Lung (tissue), 12 donors: ENCODE results near the gene PRSS48. TPM values are rescaled to one million over a fixed set of nuclear protein-coding genes. Genes with fewer than 3 reads are reported as not detected.

Source experiments
- ATAC-seq: fragments of 200-7000 bp; cut with Tn5 transposase; one replicate; pipeline ENCODE4 v1.9.1; 2020; ENCODE audit warnings: moderate number of reproducible peaks; ENCODE audit not compliant: insufficient read depth, low FRiP score
- DNase-seq, 3 donors: peaks; one replicate each; pipeline ENCODE4 v3.0.0-alpha.2; 2013 to 2017
- H3K27ac ChIP-seq, 2 donors: one replicate each; pipeline ENCODE4 v1.5.1; 2013; ENCODE audit warnings: mild to moderate bottlenecking in 2 of 2, moderate library complexity in 2 of 2, control low read depth in 1 of 2, inconsistent platforms in 1 of 2, low read depth in 1 of 2, low read length in 1 of 2
- H3K27me3 ChIP-seq, 3 donors: one replicate each; pipeline ENCODE4 v1.5.1; 2013; ENCODE audit warnings: low read length in 2 of 3; ENCODE audit not compliant: control insufficient read depth in 3 of 3, insufficient read depth in 3 of 3
- H3K36me3 ChIP-seq, 4 donors: one replicate each; pipeline ENCODE4 v1.5.1; 2013; ENCODE audit warnings: low read length in 4 of 4, mild to moderate bottlenecking in 1 of 4, moderate library complexity in 1 of 4; ENCODE audit not compliant: control insufficient read depth in 4 of 4, insufficient read depth in 4 of 4
- H3K4me1 ChIP-seq, 5 donors: one replicate each; pipeline ENCODE4 v1.5.1; 2013; ENCODE audit warnings: low read length in 5 of 5, mild to moderate bottlenecking in 2 of 5, moderate library complexity in 1 of 5; ENCODE audit not compliant: control insufficient read depth in 5 of 5, insufficient read depth in 5 of 5
- H3K4me3 ChIP-seq: one replicate; pipeline ENCODE4 v1.5.1; 2013; ENCODE audit warnings: mild to moderate bottlenecking, control low read depth, moderate library complexity
- H3K9ac ChIP-seq, 2 donors: one replicate each; pipeline ENCODE4 v1.5.1; 2013; ENCODE audit warnings: low read length in 2 of 2, control low read depth in 1 of 2; ENCODE audit not compliant: insufficient read depth in 1 of 2
- H3K9me3 ChIP-seq, 4 donors: one replicate each; pipeline ENCODE4 v1.5.1; 2013; ENCODE audit warnings: low read length in 3 of 4, mild to moderate bottlenecking in 1 of 4, moderate library complexity in 1 of 4; ENCODE audit not compliant: control insufficient read depth in 4 of 4, insufficient read depth in 3 of 4
- WGBS, 2 donors: extraction: QIAGEN DNeasy Blood & Tissue Kit; methylation state at CpG; one replicate each; pipeline ENCODE4 v1.1.7; 2013; 5-methylcytosine and 5-hydroxymethylcytosine counted together
- polyA plus RNA-seq, 2 donors: library from polyadenylated mRNA; stranded (reverse); fragments of 200-250 nt; gene quantifications; one replicate each; pipeline ENCODE4 v1.2.1, GENCODE V29; 2013
- total RNA-seq, 2 donors: library from RNA; depleted of rRNA in 1 of 2; stranded (reverse); fragments of >200 nt in 1 of 2; gene quantifications; one replicate each; pipeline ENCODE4 v1.2.1, GENCODE V29; 2014 to 2021
- TF ChIP-seq, protein P1 (sequence below): IDR thresholded peaks from 2 replicates; pipeline ENCODE4 v1.5.1; 2012; ENCODE audit warnings: mild to moderate bottlenecking; ENCODE audit errors: control extremely low read depth, extremely low read depth
- donor health status: control.
- donor health status: control.
- donor health status: Bipolar disorder and iron deficiency.
- donor health status: healthy.
- donor health status: DM: yes; HTN: yes; CAD: no.

The PRSS48 gene
- total and polyA plus RNA-seq, 4 donors = not detected

DNA sequence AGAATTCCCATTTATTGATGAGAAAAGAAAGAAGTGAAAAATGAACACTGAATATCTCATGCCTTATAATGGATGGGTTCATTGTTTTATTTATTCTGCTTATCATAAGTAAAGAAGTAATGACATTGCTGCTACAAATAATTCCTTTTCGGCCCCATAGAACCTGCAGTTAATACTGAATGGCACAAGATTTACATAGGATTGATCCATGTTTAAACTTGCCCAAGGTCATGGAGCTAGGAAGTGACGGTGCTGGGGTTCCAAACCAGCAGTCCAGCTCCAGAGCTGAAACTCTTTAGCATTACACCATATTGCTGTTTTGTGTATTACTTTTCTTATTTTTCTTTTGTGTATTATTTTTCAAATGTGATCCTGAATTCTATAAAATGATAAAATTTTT lies 30.2 kb upstream of the PRSS48 start:
- DNase-seq (no peak), ATAC-seq (no peak)
- Histone ChIP-seq H3K4me3 (no peak overlapping the region), H3K27ac (no peak overlapping the region), H3K27me3 (no peaks in the 10 kb centered on the region), H3K4me1 (peaks cover 0 to 2% (median 0%) of the 10 kb centered on the region in 5 donors), H3K9ac (no peak overlapping the region), H3K36me3 (no peaks in the 10 kb centered on the region), H3K9me3 (no peaks in the 10 kb centered on the region)
- TF ChIP-seq, protein P1, sequence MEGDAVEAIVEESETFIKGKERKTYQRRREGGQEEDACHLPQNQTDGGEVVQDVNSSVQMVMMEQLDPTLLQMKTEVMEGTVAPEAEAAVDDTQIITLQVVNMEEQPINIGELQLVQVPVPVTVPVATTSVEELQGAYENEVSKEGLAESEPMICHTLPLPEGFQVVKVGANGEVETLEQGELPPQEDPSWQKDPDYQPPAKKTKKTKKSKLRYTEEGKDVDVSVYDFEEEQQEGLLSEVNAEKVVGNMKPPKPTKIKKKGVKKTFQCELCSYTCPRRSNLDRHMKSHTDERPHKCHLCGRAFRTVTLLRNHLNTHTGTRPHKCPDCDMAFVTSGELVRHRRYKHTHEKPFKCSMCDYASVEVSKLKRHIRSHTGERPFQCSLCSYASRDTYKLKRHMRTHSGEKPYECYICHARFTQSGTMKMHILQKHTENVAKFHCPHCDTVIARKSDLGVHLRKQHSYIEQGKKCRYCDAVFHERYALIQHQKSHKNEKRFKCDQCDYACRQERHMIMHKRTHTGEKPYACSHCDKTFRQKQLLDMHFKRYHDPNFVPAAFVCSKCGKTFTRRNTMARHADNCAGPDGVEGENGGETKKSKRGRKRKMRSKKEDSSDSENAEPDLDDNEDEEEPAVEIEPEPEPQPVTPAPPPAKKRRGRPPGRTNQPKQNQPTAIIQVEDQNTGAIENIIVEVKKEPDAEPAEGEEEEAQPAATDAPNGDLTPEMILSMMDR = no peak
- WGBS, 2 donors = 92 to 93% methylated on average over 2 of the region's 2 CpGs

DNA sequence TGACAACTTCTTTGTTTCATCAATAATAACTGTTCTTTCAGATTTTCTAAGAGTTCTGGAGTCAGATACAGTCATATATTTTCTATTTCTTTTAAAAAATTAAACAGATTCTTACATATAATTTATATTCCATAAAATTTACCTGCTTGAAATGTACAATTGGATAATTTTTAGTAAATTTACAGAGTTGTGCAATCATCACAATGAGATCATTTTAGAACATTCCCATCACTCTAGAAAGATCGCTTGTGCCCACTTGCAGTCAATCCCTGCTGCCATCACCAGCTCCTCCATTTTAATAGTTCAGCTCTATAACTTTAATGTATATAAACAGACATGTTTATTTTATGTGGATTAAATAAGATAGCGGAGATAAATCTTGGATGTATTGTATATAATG lies 29.6 kb upstream of the PRSS48 start:
- Histone ChIP-seq H3K36me3 (no peaks in the 10 kb centered on the region), H3K4me1 (peaks cover 0 to 8% (median 0%) of the 10 kb centered on the region in 5 donors), H3K9ac (no peak overlapping the region), H3K27ac (no peak overlapping the region), H3K27me3 (no peaks in the 10 kb centered on the region), H3K9me3 (no peaks in the 10 kb centered on the region), H3K4me3 (no peak overlapping the region)
- no peak for ATAC-seq
- DNase-seq = no peak
- TF ChIP-seq, protein P1 = no peak
- 95 to 97% methylated on average over 2 of the region's 2 CpGs for WGBS, 2 donors

DNA sequence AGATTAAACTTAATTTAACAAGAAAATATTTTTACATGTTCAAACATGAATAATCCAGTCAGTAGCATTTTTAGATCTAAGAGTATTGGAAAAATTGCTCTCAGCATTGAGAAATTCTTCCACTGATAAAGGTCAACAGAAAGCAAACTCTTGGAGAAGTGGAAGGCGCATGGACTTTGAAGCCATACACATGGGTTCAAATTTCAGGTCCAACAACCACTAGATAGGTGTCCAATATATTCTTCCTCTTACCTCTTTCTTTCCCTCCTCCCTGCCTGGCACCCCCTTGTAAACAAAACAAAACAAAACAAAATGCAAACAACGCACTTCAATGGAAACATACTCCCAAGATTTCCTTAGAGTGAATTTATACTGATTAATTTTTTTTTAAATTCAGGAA lies 28.4 kb upstream of the PRSS48 start:
- Histone ChIP-seq H3K4me3 (no peak overlapping the region), H3K27ac (no peak overlapping the region), H3K9me3 (no peaks in the 10 kb centered on the region), H3K9ac (no peak overlapping the region), H3K27me3 (no peaks in the 10 kb centered on the region), H3K4me1 (peaks cover 0 to 9% (median 2%) of the 10 kb centered on the region in 5 donors), H3K36me3 (no peaks in the 10 kb centered on the region)
- TF ChIP-seq, protein P1 = no peak
- 62 to 86% methylated on average over 2 of the region's 2 CpGs for WGBS, 2 donors
- no peak for ATAC-seq
- no peak for DNase-seq

DNA sequence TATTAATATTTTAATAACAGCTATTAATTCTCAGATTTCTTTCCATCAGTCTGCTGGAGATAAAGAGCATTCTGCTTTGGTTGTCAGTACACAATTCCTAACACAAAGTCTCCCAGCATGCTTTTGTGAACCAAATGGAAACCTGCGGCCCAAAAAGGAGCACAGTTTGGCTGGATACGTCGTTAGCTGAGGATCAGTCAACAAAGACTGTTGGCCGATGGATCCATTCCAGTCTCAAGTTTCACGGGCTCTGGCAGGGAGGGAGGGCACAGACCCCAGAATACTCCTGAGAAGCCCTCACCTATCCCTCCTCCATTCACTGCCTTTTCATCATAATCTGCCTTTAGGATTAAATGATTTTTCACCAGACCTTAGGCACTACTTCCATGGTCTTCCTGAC lies 26.3 kb upstream of the PRSS48 start:
- Histone ChIP-seq H3K27ac (no peak overlapping the region), H3K27me3 (no peaks in the 10 kb centered on the region), H3K9me3 (no peaks in the 10 kb centered on the region), H3K4me1 (peaks cover 0 to 9% (median 2%) of the 10 kb centered on the region in 5 donors), H3K36me3 (no peaks in the 10 kb centered on the region), H3K9ac (no peak overlapping the region), H3K4me3 (no peak overlapping the region)
- WGBS, 2 donors = 75 to 86% methylated on average over 5 of the region's 5 CpGs
- DNase-seq = no peak
- TF ChIP-seq, protein P1 = no peak
- no peak for ATAC-seq
